Progenitor cell of endocrine pancreas (in vitro differentiated cells): ENCODE data around the gene NEK5. TPM values are rescaled to one million over a fixed set of nuclear protein-coding genes. Genes with fewer than 3 reads are reported as not detected.
"Not testable (repeated sequence)": the region's sequence is repeated elsewhere in the genome, so short reads cannot be mapped to it uniquely, and the experiment has no call there.

ENCODE experiments used
- DNase-seq: peaks from one replicate; pipeline ENCODE4 v3.0.0; 2021; ENCODE audit warnings: low spot score; ENCODE audit not compliant: unreplicated experiment
- H3K27ac Mint-ChIP-seq: 2 replicates; pipeline ENCODE4 v1.8.0; 2021; ENCODE audit warnings: mild to moderate bottlenecking, moderate library complexity, mixed read lengths
- H3K27me3 Mint-ChIP-seq: 2 replicates; pipeline ENCODE4 v1.8.0; 2021; ENCODE audit warnings: mixed read lengths
- H3K36me3 Mint-ChIP-seq: 2 replicates; pipeline ENCODE4 v1.8.0; 2022; ENCODE audit warnings: mixed read lengths; ENCODE audit not compliant: insufficient read depth
- H3K4me1 Mint-ChIP-seq: 2 replicates; pipeline ENCODE4 v1.8.0; 2021; ENCODE audit warnings: low read depth, mixed read lengths
- H3K4me3 Mint-ChIP-seq: 2 replicates; pipeline ENCODE4 v1.8.0; 2021; ENCODE audit warnings: low read depth, mild to moderate bottlenecking, moderate library complexity, mixed read lengths
- H3K9me3 Mint-ChIP-seq: 2 replicates; pipeline ENCODE4 v1.8.0; 2021; ENCODE audit warnings: low read depth, mixed read lengths
- total RNA-seq: library from RNA; stranded (reverse); gene quantifications from 2 replicates; pipeline ENCODE4 v1.2.1, GENCODE V29; 2021
- TF ChIP-seq, protein P1 (sequence below): fragments of 200-600 bp; sonication (generic); IDR thresholded peaks from one replicate; pipeline ENCODE4 v1.5.0; 2021; ENCODE audit warnings: antibody characterized with exemption, mild to moderate bottlenecking; ENCODE audit not compliant: unreplicated experiment

Gene NEK5
- total RNA-seq, 1 donor from 2014 or later: 1.4 TPM

DNA sequence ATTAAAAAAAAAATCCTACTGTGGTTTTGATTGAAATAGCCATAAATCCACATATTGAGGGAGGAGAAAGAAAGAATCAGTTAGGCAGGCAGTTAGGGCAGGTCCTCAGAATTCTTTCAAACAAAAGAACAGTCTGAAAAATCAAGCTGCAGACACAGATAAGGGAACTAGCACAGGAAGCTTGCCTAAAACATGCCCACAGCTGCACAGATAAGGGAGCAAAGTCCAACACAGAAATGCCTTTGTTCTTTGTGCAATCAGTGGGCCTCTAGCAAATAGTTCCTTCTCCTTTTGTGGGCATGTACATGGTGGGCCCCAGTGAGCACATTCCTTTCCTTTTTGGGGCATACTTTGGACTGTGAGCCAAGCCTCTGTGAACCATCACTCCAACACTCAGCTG is 61.6 kb downstream of the NEK5 start:
- Mint-ChIP-seq H3K4me3 (no peak overlapping the region), H3K27me3 (no peaks in the 10 kb centered on the region), H3K36me3 (peaks cover 29% of the 10 kb centered on the region), H3K27ac (no peak overlapping the region), H3K4me1 (no peaks in the 10 kb centered on the region), H3K9me3 (peaks cover 37% of the 10 kb centered on the region)
- TF ChIP-seq, protein P1, sequence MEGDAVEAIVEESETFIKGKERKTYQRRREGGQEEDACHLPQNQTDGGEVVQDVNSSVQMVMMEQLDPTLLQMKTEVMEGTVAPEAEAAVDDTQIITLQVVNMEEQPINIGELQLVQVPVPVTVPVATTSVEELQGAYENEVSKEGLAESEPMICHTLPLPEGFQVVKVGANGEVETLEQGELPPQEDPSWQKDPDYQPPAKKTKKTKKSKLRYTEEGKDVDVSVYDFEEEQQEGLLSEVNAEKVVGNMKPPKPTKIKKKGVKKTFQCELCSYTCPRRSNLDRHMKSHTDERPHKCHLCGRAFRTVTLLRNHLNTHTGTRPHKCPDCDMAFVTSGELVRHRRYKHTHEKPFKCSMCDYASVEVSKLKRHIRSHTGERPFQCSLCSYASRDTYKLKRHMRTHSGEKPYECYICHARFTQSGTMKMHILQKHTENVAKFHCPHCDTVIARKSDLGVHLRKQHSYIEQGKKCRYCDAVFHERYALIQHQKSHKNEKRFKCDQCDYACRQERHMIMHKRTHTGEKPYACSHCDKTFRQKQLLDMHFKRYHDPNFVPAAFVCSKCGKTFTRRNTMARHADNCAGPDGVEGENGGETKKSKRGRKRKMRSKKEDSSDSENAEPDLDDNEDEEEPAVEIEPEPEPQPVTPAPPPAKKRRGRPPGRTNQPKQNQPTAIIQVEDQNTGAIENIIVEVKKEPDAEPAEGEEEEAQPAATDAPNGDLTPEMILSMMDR: no peak
- no peak for DNase-seq

DNA sequence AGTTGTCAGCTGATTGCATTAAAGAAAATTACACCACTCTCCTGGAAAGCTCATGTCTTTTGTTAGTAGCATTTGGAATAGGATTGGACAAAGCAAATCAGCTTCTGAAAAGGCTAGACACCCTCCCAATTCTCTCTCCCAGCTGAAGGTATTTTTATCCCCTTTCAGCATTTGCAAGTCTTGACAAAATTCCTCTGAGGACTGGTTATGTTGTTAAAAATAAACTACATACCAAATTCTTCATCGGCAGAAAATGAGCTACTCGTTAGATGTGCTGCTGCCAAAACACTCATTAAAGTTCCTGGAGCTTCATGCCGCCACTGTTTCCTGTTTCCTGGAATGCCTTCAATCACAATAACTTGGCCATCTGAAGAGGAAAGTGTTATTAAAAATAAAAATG is 67.3 kb downstream of the NEK5 start:
- TF ChIP-seq, protein P1: no peak
- peaks cover 15% of the 10 kb centered on the region for H3K36me3 Mint-ChIP-seq
- no peak overlapping the region for H3K27ac Mint-ChIP-seq
- no peaks in the 10 kb centered on the region for H3K4me1 Mint-ChIP-seq
- H3K9me3 Mint-ChIP-seq: peaks cover 18% of the 10 kb centered on the region
- no peak overlapping the region for H3K4me3 Mint-ChIP-seq
- no peaks in the 10 kb centered on the region for H3K27me3 Mint-ChIP-seq
- DNase-seq: no peak

DNA sequence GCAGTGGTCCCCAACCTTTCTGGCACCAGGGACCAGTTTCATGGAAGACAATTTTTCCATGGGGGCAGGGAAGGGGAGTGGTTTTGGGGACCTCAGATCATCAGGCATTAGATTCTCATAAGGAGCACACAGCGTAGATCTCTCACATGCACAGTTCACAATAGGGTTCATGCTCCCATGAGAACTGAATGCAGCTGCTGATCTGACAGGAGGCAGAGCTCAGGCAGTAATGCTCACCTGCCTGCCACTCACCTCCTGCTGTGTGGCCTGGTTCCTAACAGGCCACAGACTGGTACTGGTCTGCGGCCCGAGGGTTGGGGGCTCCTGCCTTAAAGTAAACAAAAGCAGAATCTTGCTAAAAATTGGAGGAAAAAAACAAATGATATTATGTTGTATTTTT is 67.8 kb downstream of the NEK5 start:
- not testable (repeated sequence) for H3K4me1 Mint-ChIP-seq, H3K27me3 Mint-ChIP-seq, DNase-seq, H3K4me3 Mint-ChIP-seq, H3K27ac Mint-ChIP-seq
- H3K36me3 Mint-ChIP-seq: peaks cover 15% of the 10 kb centered on the region
- peaks cover 18% of the 10 kb centered on the region for H3K9me3 Mint-ChIP-seq

DNA sequence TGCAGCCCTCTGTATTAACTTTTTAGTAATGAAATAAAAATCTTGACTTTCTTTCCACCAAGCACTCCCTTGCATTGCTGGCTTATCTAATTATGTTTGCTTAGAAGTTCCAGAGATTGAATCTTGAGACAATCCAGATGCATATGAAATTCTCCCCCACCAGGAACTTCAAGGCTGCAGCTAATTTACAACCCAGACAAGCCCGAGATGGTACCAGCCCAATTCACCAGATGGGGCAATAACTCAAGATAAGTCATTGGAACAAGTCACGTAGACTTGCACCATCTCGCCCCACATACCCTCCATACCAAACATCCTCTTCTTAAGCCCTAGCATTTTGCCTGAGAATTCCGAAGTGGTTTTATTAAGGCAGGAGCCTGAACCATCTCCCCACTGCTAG is 75.4 kb downstream of the NEK5 start:
- peaks cover 13% of the 10 kb centered on the region for H3K4me1 Mint-ChIP-seq
- peaks cover 3% of the 10 kb centered on the region for H3K9me3 Mint-ChIP-seq
- TF ChIP-seq, protein P1: no peak
- H3K27me3 Mint-ChIP-seq: no peaks in the 10 kb centered on the region
- no peaks in the 10 kb centered on the region for H3K36me3 Mint-ChIP-seq
- no peak overlapping the region for H3K4me3 Mint-ChIP-seq
- no peak overlapping the region for H3K27ac Mint-ChIP-seq
- DNase-seq: no peak

DNA sequence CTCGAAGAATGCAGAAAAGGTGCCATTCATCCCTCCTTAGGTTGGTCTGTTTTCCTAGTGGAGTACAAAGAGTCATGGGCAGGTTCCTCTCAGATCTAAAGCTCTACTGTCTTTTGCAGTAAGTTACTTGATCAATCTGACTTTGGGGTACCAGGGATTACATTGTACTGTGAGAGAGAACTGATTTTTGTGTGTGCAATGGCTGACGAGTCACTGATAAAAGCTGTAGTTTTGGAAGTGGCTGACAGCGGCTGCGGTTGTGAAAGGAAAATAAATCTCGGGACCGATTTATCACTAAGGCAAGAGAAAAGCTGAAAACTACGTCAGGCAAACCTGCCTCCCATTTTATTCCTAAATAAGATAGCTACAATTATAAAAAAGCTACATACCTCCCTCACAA is 77.5 kb downstream of the NEK5 start:
- H3K4me1 Mint-ChIP-seq: peaks cover 13% of the 10 kb centered on the region
- no peak overlapping the region for H3K4me3 Mint-ChIP-seq
- TF ChIP-seq, protein P1: no peak
- no peak for DNase-seq
- H3K27me3 Mint-ChIP-seq: no peaks in the 10 kb centered on the region
- H3K9me3 Mint-ChIP-seq: peaks cover 3% of the 10 kb centered on the region
- H3K27ac Mint-ChIP-seq: peak overlapping the region; percentile 61
- no peaks in the 10 kb centered on the region for H3K36me3 Mint-ChIP-seq

DNA sequence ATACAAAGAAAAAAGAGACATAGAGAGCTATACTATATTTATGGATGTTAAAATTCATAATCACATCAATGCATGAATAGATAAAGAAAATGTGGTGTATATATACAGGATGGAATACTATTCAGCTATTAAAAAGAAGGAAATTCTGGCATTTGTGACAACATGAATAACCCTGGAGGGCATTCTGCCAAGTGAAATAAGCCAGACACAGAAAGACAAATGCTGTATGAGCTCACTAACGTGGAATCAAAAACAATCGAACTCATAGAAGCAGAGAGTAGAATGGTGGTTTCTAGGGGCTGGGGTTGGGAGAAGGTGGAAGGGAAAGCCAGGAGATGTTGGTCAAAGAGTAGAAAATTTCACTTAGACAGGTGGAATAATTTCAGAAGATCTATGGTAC is 80.4 kb downstream of the NEK5 start:
- Mint-ChIP-seq H3K36me3 (peaks cover 6% of the 10 kb centered on the region), H3K4me1 (peaks cover 17% of the 10 kb centered on the region), H3K27ac (no peak overlapping the region), H3K4me3 (no peak overlapping the region), H3K27me3 (no peaks in the 10 kb centered on the region), H3K9me3 (peaks cover 11% of the 10 kb centered on the region)
- no peak for DNase-seq
- TF ChIP-seq, protein P1: no peak
